B cell (primary cell): Measurements from ENCODE around the gene AATK. TPM values are rescaled to one million over a fixed set of nuclear protein-coding genes. Genes with fewer than 3 reads are reported as not detected.

Source experiments
- ATAC-seq: fragments of 200-7000 bp; cut with Tn5 transposase; one replicate; pipeline ENCODE4 v1.10.0; 2021; ENCODE audit warnings: low read depth, mild to moderate bottlenecking, moderate number of reproducible peaks, moderate library complexity
- CTCF ChIA-PET: fragments of 350-600 bp; sonication (Branson Sonifier 250); formaldehyde crosslinking; loops from one replicate; lab custom pipeline; 2021; ENCODE audit warnings: antibody characterized with exemption, inconsistent platforms; lab: Charles Lee
- POLR2A ChIA-PET: fragments of 350-600 bp; sonication (Branson Sonifier 250); formaldehyde crosslinking; loops from one replicate; lab custom pipeline; 2021; ENCODE audit warnings: antibody characterized with exemption; lab: Charles Lee
- DNase-seq: peaks from one replicate; pipeline ENCODE4 v3.0.0; 2013
- H2AFZ ChIP-seq: 2 replicates; pipeline ENCODE4 v1.6.1; 2012; ENCODE audit warnings: mild to moderate bottlenecking, low read depth, low read length; ENCODE audit not compliant: insufficient read depth, poor library complexity, severe bottlenecking
- H3K27ac ChIP-seq, 2 donors: 1 replicate in 1 of 2; 2 replicates in 1 of 2; pipeline ENCODE4 v1.5.1; 2012 to 2013; ENCODE audit warnings: low read length in 2 of 2, mild to moderate bottlenecking in 2 of 2, moderate library complexity in 1 of 2
- H3K27me3 ChIP-seq, 4 experiments: fragments of 200-600 bp in 1 of 4; sonication (generic) in 1 of 4; replicated peaks in 1 of 4; 1 replicate in 2 of 4; 2 replicates in 2 of 4; pipeline versions ENCODE4 v1.6.1 to v1.7.0; 2013 to 2016; ENCODE audit warnings: low read length in 3 of 4, mild to moderate bottlenecking in 2 of 4, mixed read lengths in 1 of 4, moderate library complexity in 1 of 4; ENCODE audit not compliant: insufficient read depth in 4 of 4, control insufficient read depth in 3 of 4; ENCODE audit errors: control extremely low read depth in 1 of 4
- H3K36me3 ChIP-seq, 2 experiments: replicated peaks in 1 of 2; 1 replicate in 1 of 2; 2 replicates in 1 of 2; pipeline versions ENCODE4 v1.6.1 to v1.7.1; 2013; ENCODE audit warnings: low read length in 1 of 2; ENCODE audit not compliant: insufficient read depth in 2 of 2, control insufficient read depth in 1 of 2; ENCODE audit errors: control extremely low read depth in 1 of 2, extremely low read depth in 1 of 2
- H3K4me1 ChIP-seq, 2 donors: fragments of 200-600 bp in 1 of 2; sonication (generic) in 1 of 2; 1 replicate in 1 of 2; 2 replicates in 1 of 2; pipeline versions ENCODE4 v1.5.1 to v1.6.1; 2013 to 2017; ENCODE audit warnings: low read length in 2 of 2; ENCODE audit not compliant: control insufficient read depth in 2 of 2, insufficient read depth in 2 of 2
- H3K4me2 ChIP-seq: replicated peaks from 2 replicates; pipeline ENCODE3; 2012; ENCODE audit warnings: mild to moderate bottlenecking, low read depth, low read length; ENCODE audit not compliant: poor library complexity, severe bottlenecking
- H3K4me3 ChIP-seq, 5 experiments: fragments of 200-600 bp in 1 of 5; sonication (generic) in 1 of 5; 1 replicate in 3 of 5; 2 replicates in 2 of 5; pipeline versions ENCODE4 v1.5.1 to v1.7.0; 2011 to 2016; ENCODE audit warnings: low read length in 4 of 5, mild to moderate bottlenecking in 4 of 5, low read depth in 2 of 5, control low read depth in 1 of 5, moderate library complexity in 1 of 5; ENCODE audit not compliant: insufficient read depth in 1 of 5; ENCODE audit errors: control extremely low read depth in 1 of 5, extremely low read depth in 1 of 5
- H3K79me2 ChIP-seq: fragments of 200-600 bp; sonication (generic); one replicate; pipeline ENCODE4 v1.6.0; 2016; ENCODE audit warnings: low read length; ENCODE audit not compliant: control insufficient read depth, insufficient read depth
- H3K9ac ChIP-seq: fragments of 200-600 bp; sonication (generic); 2 replicates; pipeline ENCODE4 v1.6.1; 2017; ENCODE audit warnings: mild to moderate bottlenecking, low read length, moderate library complexity
- H3K9me3 ChIP-seq, 3 donors: one replicate each; pipeline versions ENCODE4 v1.6.1 to v1.7.1; 2013; ENCODE audit warnings: low read length in 2 of 3; ENCODE audit not compliant: control insufficient read depth in 2 of 3, insufficient read depth in 1 of 3; ENCODE audit errors: control extremely low read depth in 1 of 3
- H4K20me1 ChIP-seq: 2 replicates; pipeline ENCODE4 v1.6.0; 2012; ENCODE audit warnings: mild to moderate bottlenecking, low read length; ENCODE audit not compliant: insufficient read depth, control insufficient read depth, poor library complexity, severe bottlenecking
- H3K27ac Mint-ChIP-seq: one replicate; pipeline ENCODE4 v1.8.0; 2021; ENCODE audit warnings: mixed read lengths
- H3K27me3 Mint-ChIP-seq: one replicate; pipeline ENCODE4 v1.8.0; 2021; ENCODE audit warnings: mixed read lengths
- H3K4me1 Mint-ChIP-seq: one replicate; pipeline ENCODE4 v1.8.0; 2021; ENCODE audit warnings: mixed read lengths
- H3K4me3 Mint-ChIP-seq: one replicate; pipeline ENCODE4 v1.8.0; 2021; ENCODE audit warnings: mixed read lengths
- H3K9me3 Mint-ChIP-seq: one replicate; pipeline ENCODE4 v1.8.0; 2022; ENCODE audit warnings: mixed read lengths; ENCODE audit not compliant: insufficient read depth
- CTCF ChIP-seq: fragments of 200-600 bp; IDR thresholded peaks from one replicate; pipeline ENCODE4 v1.8.0; 2022; ENCODE audit warnings: antibody characterized with exemption, mild to moderate bottlenecking
- EZH2 ChIP-seq: IDR thresholded peaks from 2 replicates; pipeline ENCODE4 v1.6.1; 2012; ENCODE audit warnings: borderline replicate concordance, low read depth, mild to moderate bottlenecking, moderate library complexity, low read length; ENCODE audit not compliant: insufficient read depth, poor library complexity, severe bottlenecking
- WGBS: methylation state at CpG from one replicate; pipeline ENCODE4 v1.1.5; 2013; ENCODE audit warnings: missing lambda C conversion rate; ENCODE audit not compliant: insufficient coverage; 5-methylcytosine and 5-hydroxymethylcytosine counted together
- intact Hi-C: fragments of 100-400 bp; cut with micrococcal nuclease; formaldehyde crosslinking; loops from one replicate; pipeline ENCODE4 v1.10.0; 2022
- polyA plus RNA-seq: library from polyadenylated mRNA; depleted of rRNA; stranded (reverse); fragments of >200 nt; gene quantifications from 2 replicates; pipeline ENCODE4 v1.2.3, GENCODE V29; 2012
- total RNA-seq, 2 donors: library from RNA; stranded (reverse); fragments of 120-200 nt in 1 of 2; gene quantifications; 1 replicate in 1 of 2; 2 replicates in 1 of 2; pipeline versions ENCODE4 v1.2.3 to v1.2.4, GENCODE V29; 2013 to 2022

AATK gene
- total and polyA plus RNA-seq, 2 donors (not counting 1 experiment from before 2014, with no cell fraction given) = 0.21 to 1.7 TPM

- H3K9ac ChIP-seq = no peak overlapping the region
- no peaks in the 10 kb centered on the region for H3K27me3 ChIP-seq
- no peaks in the 10 kb centered on the region for H3K79me2 ChIP-seq
- ChIA-PET POLR2A (no interaction called here), CTCF (interaction anchor here (0.5 kb wide), 1 partner anchor 252 kb away, joined by 3 read pairs; no protein-coding TSS in a partner anchor)
- H3K27ac ChIP-seq = no peak overlapping the region
- 91% methylated on average over 20 of the region's 20 CpGs for WGBS
- ATAC-seq (no peak), DNase-seq (no peak)
- Mint-ChIP-seq H3K4me3 (no peak overlapping the region), H3K4me1 (no peaks in the 10 kb centered on the region), H3K27ac (no peak overlapping the region), H3K9me3 (no peaks in the 10 kb centered on the region), H3K27me3 (no peaks in the 10 kb centered on the region)
- TF ChIP-seq EZH2 (no peak), CTCF (no peak)
- no peaks in the 10 kb centered on the region for H4K20me1 ChIP-seq
- H3K4me2 ChIP-seq = no peak overlapping the region
- H2AFZ ChIP-seq = no peak overlapping the region
- no peaks in the 10 kb centered on the region for H3K36me3 ChIP-seq
- no peaks in the 10 kb centered on the region for H3K9me3 ChIP-seq
- intact Hi-C loops = no loop called here
- no peak overlapping the region for H3K4me3 ChIP-seq
- no peaks in the 10 kb centered on the region for H3K4me1 ChIP-seq
These were observed 80.6 kb downstream of the AATK start for GRCh38 chr17:81085420-81085911.

- no peaks in the 10 kb centered on the region for H3K27me3 ChIP-seq
- H3K79me2 ChIP-seq = no peaks in the 10 kb centered on the region
- no peaks in the 10 kb centered on the region for H4K20me1 ChIP-seq
- ChIA-PET CTCF (interaction anchor here (0.5 kb wide), 1 partner anchor 252 kb away, joined by 3 read pairs; no protein-coding TSS in a partner anchor), POLR2A (no interaction called here)
- H3K4me2 ChIP-seq = no peak overlapping the region
- H3K9me3 ChIP-seq = no peaks in the 10 kb centered on the region
- no peak overlapping the region for H3K4me3 ChIP-seq
- Mint-ChIP-seq H3K4me3 (no peak overlapping the region), H3K27me3 (no peaks in the 10 kb centered on the region), H3K4me1 (no peaks in the 10 kb centered on the region), H3K9me3 (no peaks in the 10 kb centered on the region), H3K27ac (no peak overlapping the region)
- no peaks in the 10 kb centered on the region for H3K4me1 ChIP-seq
- H3K27ac ChIP-seq = no peak overlapping the region
- DNase-seq (no peak), ATAC-seq (no peak)
- H3K36me3 ChIP-seq = no peaks in the 10 kb centered on the region
- no peak overlapping the region for H3K9ac ChIP-seq
- H2AFZ ChIP-seq = no peak overlapping the region
- intact Hi-C loops = no loop called here
- 86% methylated on average over 26 of the region's 26 CpGs for WGBS
- TF ChIP-seq EZH2 (no peak), CTCF (no peak)
These were observed 81.2 kb downstream of the AATK start for GRCh38 chr17:81084680-81085419.
